Measurements from ENCODE around the gene LACTB.

DNA sequence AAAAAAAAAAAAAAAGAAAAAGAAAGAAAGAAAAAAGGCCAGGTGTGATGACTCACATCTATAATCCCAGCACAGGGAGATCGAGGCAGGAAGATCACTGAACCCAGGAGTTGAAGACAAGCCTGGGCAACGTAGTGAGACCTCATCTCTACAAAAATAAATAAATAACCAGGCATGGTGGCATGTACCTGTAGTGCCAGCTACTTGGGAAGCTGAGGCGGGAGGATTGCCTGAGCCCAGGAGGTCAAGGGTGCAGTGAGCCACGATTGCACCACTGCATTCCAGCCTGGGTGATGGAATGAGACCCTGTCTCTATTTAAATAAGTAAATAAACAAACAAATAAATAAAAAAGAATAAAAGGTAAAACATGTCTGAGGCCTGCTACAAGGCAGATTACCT, 39.3 kb upstream of the LACTB start:
- TF ChIP-seq, protein P1, sequence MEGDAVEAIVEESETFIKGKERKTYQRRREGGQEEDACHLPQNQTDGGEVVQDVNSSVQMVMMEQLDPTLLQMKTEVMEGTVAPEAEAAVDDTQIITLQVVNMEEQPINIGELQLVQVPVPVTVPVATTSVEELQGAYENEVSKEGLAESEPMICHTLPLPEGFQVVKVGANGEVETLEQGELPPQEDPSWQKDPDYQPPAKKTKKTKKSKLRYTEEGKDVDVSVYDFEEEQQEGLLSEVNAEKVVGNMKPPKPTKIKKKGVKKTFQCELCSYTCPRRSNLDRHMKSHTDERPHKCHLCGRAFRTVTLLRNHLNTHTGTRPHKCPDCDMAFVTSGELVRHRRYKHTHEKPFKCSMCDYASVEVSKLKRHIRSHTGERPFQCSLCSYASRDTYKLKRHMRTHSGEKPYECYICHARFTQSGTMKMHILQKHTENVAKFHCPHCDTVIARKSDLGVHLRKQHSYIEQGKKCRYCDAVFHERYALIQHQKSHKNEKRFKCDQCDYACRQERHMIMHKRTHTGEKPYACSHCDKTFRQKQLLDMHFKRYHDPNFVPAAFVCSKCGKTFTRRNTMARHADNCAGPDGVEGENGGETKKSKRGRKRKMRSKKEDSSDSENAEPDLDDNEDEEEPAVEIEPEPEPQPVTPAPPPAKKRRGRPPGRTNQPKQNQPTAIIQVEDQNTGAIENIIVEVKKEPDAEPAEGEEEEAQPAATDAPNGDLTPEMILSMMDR (IDR thresholded peaks at IDR 0.05): no peak
- TF ChIP-seq POLR2AphosphoS5 (IDR thresholded peaks at IDR 0.05) (no peak), POLR2A (IDR thresholded peaks at IDR 0.05) (no peak)
